Natural killer cell (primary cell): ENCODE measurements around the gene STARD4. TPM values are rescaled to one million over a fixed set of nuclear protein-coding genes. Genes with fewer than 3 reads are reported as not detected.

ENCODE experiments used
- ATAC-seq, 3 donors: fragments of 150-1000 bp in 2 of 3; fragments of 200-7000 bp in 1 of 3; cut with Tn5 transposase; 1 replicate in 1 of 3; 2 replicates in 2 of 3; pipeline ENCODE4 v1.10.0; 2021; ENCODE audit warnings: mild to moderate bottlenecking in 2 of 3, moderate library complexity in 2 of 3
- DNase-seq, 2 donors: peaks; one replicate each; pipeline versions ENCODE4 v3.0.0 to v3.0.0-alpha.2; 2013 to 2021; ENCODE audit warnings: mixed read lengths in 1 of 2
- H3K27ac ChIP-seq: one replicate; pipeline ENCODE4 v1.5.1; 2013; ENCODE audit warnings: mild to moderate bottlenecking, low read length
- H3K27me3 ChIP-seq: one replicate; pipeline ENCODE4 v1.6.1; 2013; ENCODE audit warnings: low read length; ENCODE audit not compliant: control insufficient read depth, insufficient read depth
- H3K36me3 ChIP-seq: one replicate; pipeline ENCODE4 v1.6.1; 2013; ENCODE audit warnings: low read length; ENCODE audit not compliant: control insufficient read depth, insufficient read depth
- H3K4me1 ChIP-seq: one replicate; pipeline ENCODE4 v1.6.1; 2013; ENCODE audit warnings: low read length; ENCODE audit not compliant: control insufficient read depth, insufficient read depth
- H3K4me3 ChIP-seq: one replicate; pipeline ENCODE4 v1.5.1; 2013; ENCODE audit warnings: low read length
- H3K9me3 ChIP-seq: one replicate; pipeline ENCODE4 v1.6.1; 2013; ENCODE audit warnings: low read length; ENCODE audit not compliant: control insufficient read depth, insufficient read depth
- H3K27ac Mint-ChIP-seq, 2 donors: one replicate each; pipeline ENCODE4 v1.8.0; 2022; ENCODE audit warnings: mild to moderate bottlenecking in 2 of 2, mixed read lengths in 2 of 2, moderate library complexity in 1 of 2
- H3K27me3 Mint-ChIP-seq, 2 donors: one replicate each; pipeline ENCODE4 v1.8.0; 2022; ENCODE audit warnings: low read depth in 2 of 2, mixed read lengths in 2 of 2
- H3K36me3 Mint-ChIP-seq: one replicate; pipeline ENCODE4 v1.8.0; 2022; ENCODE audit warnings: mixed read lengths
- H3K4me1 Mint-ChIP-seq, 2 donors: one replicate each; pipeline ENCODE4 v1.8.0; 2022; ENCODE audit warnings: mixed read lengths in 2 of 2
- H3K4me3 Mint-ChIP-seq: one replicate; pipeline ENCODE4 v1.8.0; 2022; ENCODE audit warnings: mild to moderate bottlenecking, moderate library complexity, mixed read lengths
- H3K9me3 Mint-ChIP-seq, 2 donors: one replicate each; pipeline ENCODE4 v1.8.0; 2022; ENCODE audit warnings: mixed read lengths in 2 of 2
- CTCF ChIP-seq: fragments of 200-600 bp; IDR thresholded peaks from one replicate; pipeline ENCODE4 v1.8.0; 2022; ENCODE audit warnings: antibody characterized with exemption
- WGBS: methylation state at CpG from one replicate; pipeline ENCODE4 v1.1.7; 2013; ENCODE audit warnings: missing lambda C conversion rate; ENCODE audit not compliant: insufficient coverage; 5-methylcytosine and 5-hydroxymethylcytosine counted together
- intact Hi-C: fragments of 100-400 bp; cut with micrococcal nuclease; formaldehyde crosslinking; loops from one replicate; pipeline ENCODE4 v1.14.2; 2022
- total RNA-seq, 4 donors: library from RNA; stranded (reverse); fragments of 120-200 nt in 1 of 4; gene quantifications; one replicate each; pipeline versions ENCODE4 v1.2.3 to v1.2.4, GENCODE V29; 2013 to 2022

STARD4 gene
- total RNA-seq, 3 donors from 2014 or later (not counting 1 experiment from before 2014, with no cell fraction given), result 53.3 to 90.2 (median 53.6) TPM

GRCh38 chr5:111502956-111503355 is 9.4 kb downstream of the STARD4 start:
- no peak overlapping the region for H3K4me3 ChIP-seq
- no peak overlapping the region for H3K27ac ChIP-seq
- TF ChIP-seq CTCF, result no peak
- Mint-ChIP-seq H3K9me3 (no peaks in the 10 kb centered on the region), H3K27me3 (no peaks in the 10 kb centered on the region), H3K4me1 (peaks cover 26 to 33% of the 10 kb centered on the region in 2 donors), H3K4me3 (no peak overlapping the region), H3K36me3 (no peaks in the 10 kb centered on the region), H3K27ac (no peak overlapping the region)
- peaks cover 26% of the 10 kb centered on the region for H3K36me3 ChIP-seq
- ATAC-seq (no peak), DNase-seq (no peak)
- no peaks in the 10 kb centered on the region for H3K27me3 ChIP-seq
- no peaks in the 10 kb centered on the region for H3K9me3 ChIP-seq
- intact Hi-C loops, result no loop called here
- no peaks in the 10 kb centered on the region for H3K4me1 ChIP-seq

- H3K27ac ChIP-seq, result no peak overlapping the region
- no peaks in the 10 kb centered on the region for H3K9me3 Mint-ChIP-seq
- H3K4me1 ChIP-seq, result no peaks in the 10 kb centered on the region
- no peak for DNase-seq
- no peak overlapping the region for H3K4me3 ChIP-seq
- H3K36me3 ChIP-seq, result peaks cover 40% of the 10 kb centered on the region
- WGBS, result no CpG with 5 or more reads among the region's 1 CpG
- H3K4me3 Mint-ChIP-seq, result peak overlapping the region; percentile 14
- peak overlapping the region; percentile 70 to 81 for H3K27ac Mint-ChIP-seq
- no peak for ATAC-seq
- no peaks in the 10 kb centered on the region for H3K36me3 Mint-ChIP-seq
- H3K9me3 ChIP-seq, result no peaks in the 10 kb centered on the region
- intact Hi-C loops, result no loop called here
- peaks cover 12 to 17% of the 10 kb centered on the region in 2 donors for H3K4me1 Mint-ChIP-seq
- no peaks in the 10 kb centered on the region for H3K27me3 Mint-ChIP-seq
- TF ChIP-seq CTCF, result no peak
- no peaks in the 10 kb centered on the region for H3K27me3 ChIP-seq
Observed at GRCh38 chr5:111498346-111498745, 14.0 kb downstream of the STARD4 start.

GRCh38 chr5:111495159-111495558 is 17.2 kb downstream of the STARD4 start:
- no peaks in the 10 kb centered on the region for H3K27me3 ChIP-seq
- Mint-ChIP-seq H3K9me3 (no peaks in the 10 kb centered on the region), H3K4me1 (peaks cover 12% of the 10 kb centered on the region in 2 donors), H3K36me3 (no peaks in the 10 kb centered on the region), H3K27ac (no peak overlapping the region), H3K27me3 (no peaks in the 10 kb centered on the region), H3K4me3 (no peak overlapping the region)
- no peak overlapping the region for H3K27ac ChIP-seq
- no peak for TF ChIP-seq CTCF
- H3K9me3 ChIP-seq, result no peaks in the 10 kb centered on the region
- intact Hi-C loops, result no loop called here
- H3K4me1 ChIP-seq, result no peaks in the 10 kb centered on the region
- H3K36me3 ChIP-seq, result peaks cover 32% of the 10 kb centered on the region
- ATAC-seq (no peak), DNase-seq (peak in 1 of 2 donors; percentile 15)
- no peak overlapping the region for H3K4me3 ChIP-seq
- no CpG with 5 or more reads among the region's 1 CpG for WGBS

- peaks cover 26% of the 10 kb centered on the region for H3K36me3 ChIP-seq
- H3K27ac ChIP-seq, result no peak overlapping the region
- Mint-ChIP-seq H3K4me1 (peaks cover 12% of the 10 kb centered on the region in 2 donors), H3K4me3 (no peak overlapping the region), H3K27me3 (no peaks in the 10 kb centered on the region), H3K36me3 (no peaks in the 10 kb centered on the region), H3K9me3 (no peaks in the 10 kb centered on the region), H3K27ac (no peak overlapping the region)
- intact Hi-C loops, result no loop called here
- no peak overlapping the region for H3K4me3 ChIP-seq
- 98% methylated on average over 2 of the region's 2 CpGs for WGBS
- DNase-seq, result no peak
- TF ChIP-seq CTCF, result no peak
- no peaks in the 10 kb centered on the region for H3K9me3 ChIP-seq
- H3K4me1 ChIP-seq, result no peaks in the 10 kb centered on the region
- no peaks in the 10 kb centered on the region for H3K27me3 ChIP-seq
- ATAC-seq, result no peak
Observed at GRCh38 chr5:111494355-111494999, 17.9 kb downstream of the STARD4 start.
